NCI-H2171 (cell line): ENCODE results near the gene TBC1D23.
"Not testable (repeated sequence)": the region's sequence is repeated elsewhere in the genome, so short reads cannot be mapped to it uniquely, and the experiment has no call there.

Experiments used
- DNase-seq: peaks from one replicate; lab custom pipeline; 2025; lab: John Stamatoyannopoulos, UW

The TBC1D23 gene

GRCh38 chr3:100257586-100257985 is 3.2 kb upstream of the TBC1D23 start:
- DNase-seq = no peak

- no peak for DNase-seq
Measured at GRCh38 chr3:100260081-100260684, 609 bp upstream of the TBC1D23 start.

GRCh38 chr3:100261485-100261903 is 702 bp downstream of the TBC1D23 start:
- no peak for DNase-seq

GRCh38 chr3:100262925-100263324 is 2.1 kb downstream of the TBC1D23 start:
- DNase-seq = not testable (repeated sequence)

GRCh38 chr3:100263583-100263982 is 2.8 kb downstream of the TBC1D23 start:
- DNase-seq = no peak

GRCh38 chr3:100264242-100264641 is 3.5 kb downstream of the TBC1D23 start:
- no peak for DNase-seq

- DNase-seq = no peak
Measured at GRCh38 chr3:100265016-100265415, 4.2 kb downstream of the TBC1D23 start.

- DNase-seq = no peak
Measured at GRCh38 chr3:100266531-100266930, 5.7 kb downstream of the TBC1D23 start.

- no peak for DNase-seq
Measured at GRCh38 chr3:100268156-100268555, 7.4 kb downstream of the TBC1D23 start.

GRCh38 chr3:100269001-100269400 is 8.2 kb downstream of the TBC1D23 start:
- no peak for DNase-seq

- no peak for DNase-seq
Measured at GRCh38 chr3:100269410-100270214, 8.8 kb downstream of the TBC1D23 start.

GRCh38 chr3:100270215-100270583 is 9.4 kb downstream of the TBC1D23 start:
- DNase-seq = no peak

GRCh38 chr3:100271522-100271921 is 10.7 kb downstream of the TBC1D23 start:
- DNase-seq = no peak

GRCh38 chr3:100272797-100273611 is 12.2 kb downstream of the TBC1D23 start:
- DNase-seq = not testable (repeated sequence)

GRCh38 chr3:100274361-100274760 is 13.6 kb downstream of the TBC1D23 start:
- no peak for DNase-seq

- DNase-seq = no peak
Measured at GRCh38 chr3:100277255-100277800, 16.5 kb downstream of the TBC1D23 start.

- no peak for DNase-seq
Measured at GRCh38 chr3:100278910-100279309, 18.1 kb downstream of the TBC1D23 start.

GRCh38 chr3:100288288-100288894 is 27.6 kb downstream of the TBC1D23 start:
- no peak for DNase-seq

GRCh38 chr3:100289339-100289738 is 28.5 kb downstream of the TBC1D23 start:
- no peak for DNase-seq

GRCh38 chr3:100295089-100295488 is 34.3 kb downstream of the TBC1D23 start:
- no peak for DNase-seq

- no peak for DNase-seq
Measured at GRCh38 chr3:100297784-100298183, 37.0 kb downstream of the TBC1D23 start.

- DNase-seq = no peak
Measured at GRCh38 chr3:100299016-100299415, 38.2 kb downstream of the TBC1D23 start.
